GM12891 (cell line): ENCODE measurements around the gene HDAC2. TPM values are rescaled to one million over a fixed set of nuclear protein-coding genes. Genes with fewer than 3 reads are reported as not detected.
A peak's percentile ranks its signal among the peaks of the same experiment; 100 is the strongest.
"Not testable (repeated sequence)": the region's sequence is repeated elsewhere in the genome, so short reads cannot be mapped to it uniquely, and the experiment has no call there.

ENCODE experiments used
- DNase-seq: peaks from one replicate; pipeline ENCODE4 v3.0.0; 2011; ENCODE audit warnings: low spot score; ENCODE audit not compliant: insufficient read length
- FAIRE-seq: peaks from 2 replicates; lab custom pipeline; 2011; peaks lifted over from hg19 to GRCh38; lab: Jason Lieb, UNC
- PAX5 ChIP-seq: IDR thresholded peaks from 2 replicates; pipeline ENCODE4 v1.6.1; 2011; ENCODE audit warnings: low read length, moderate library complexity, mild to moderate bottlenecking; ENCODE audit not compliant: insufficient read depth, severe bottlenecking
- POLR2A ChIP-seq: IDR thresholded peaks from 2 replicates; pipeline ENCODE4 v1.6.1; 2011; ENCODE audit warnings: low read depth, low read length, control low read depth
- POLR2AphosphoS5 ChIP-seq: IDR thresholded peaks from 2 replicates; pipeline ENCODE4 v1.6.1; 2011; ENCODE audit warnings: low read depth, low read length, control low read depth
- POU2F2 ChIP-seq: IDR thresholded peaks from 2 replicates; pipeline ENCODE4 v1.6.1; 2011; ENCODE audit warnings: low read depth, mild to moderate bottlenecking, control low read depth, low read length, moderate library complexity
- SPI1 ChIP-seq: IDR thresholded peaks from 2 replicates; pipeline ENCODE4 v1.6.1; 2011; ENCODE audit warnings: low read depth, low read length, control low read depth
- TAF1 ChIP-seq: IDR thresholded peaks from 2 replicates; pipeline ENCODE4 v1.6.1; 2011; ENCODE audit warnings: low read depth, low read length, control low read depth
- polyA plus RNA-seq: library from polyadenylated mRNA; unstranded; fragments of >200 nt; gene quantifications from one replicate; pipeline ENCODE4 v1.2.1, GENCODE V29; 2012; ENCODE audit warnings: low read depth, missing spikeins, inconsistent platforms; ENCODE audit not compliant: missing spikeins

The HDAC2 gene
- 89.7 TPM for polyA plus RNA-seq

DNA sequence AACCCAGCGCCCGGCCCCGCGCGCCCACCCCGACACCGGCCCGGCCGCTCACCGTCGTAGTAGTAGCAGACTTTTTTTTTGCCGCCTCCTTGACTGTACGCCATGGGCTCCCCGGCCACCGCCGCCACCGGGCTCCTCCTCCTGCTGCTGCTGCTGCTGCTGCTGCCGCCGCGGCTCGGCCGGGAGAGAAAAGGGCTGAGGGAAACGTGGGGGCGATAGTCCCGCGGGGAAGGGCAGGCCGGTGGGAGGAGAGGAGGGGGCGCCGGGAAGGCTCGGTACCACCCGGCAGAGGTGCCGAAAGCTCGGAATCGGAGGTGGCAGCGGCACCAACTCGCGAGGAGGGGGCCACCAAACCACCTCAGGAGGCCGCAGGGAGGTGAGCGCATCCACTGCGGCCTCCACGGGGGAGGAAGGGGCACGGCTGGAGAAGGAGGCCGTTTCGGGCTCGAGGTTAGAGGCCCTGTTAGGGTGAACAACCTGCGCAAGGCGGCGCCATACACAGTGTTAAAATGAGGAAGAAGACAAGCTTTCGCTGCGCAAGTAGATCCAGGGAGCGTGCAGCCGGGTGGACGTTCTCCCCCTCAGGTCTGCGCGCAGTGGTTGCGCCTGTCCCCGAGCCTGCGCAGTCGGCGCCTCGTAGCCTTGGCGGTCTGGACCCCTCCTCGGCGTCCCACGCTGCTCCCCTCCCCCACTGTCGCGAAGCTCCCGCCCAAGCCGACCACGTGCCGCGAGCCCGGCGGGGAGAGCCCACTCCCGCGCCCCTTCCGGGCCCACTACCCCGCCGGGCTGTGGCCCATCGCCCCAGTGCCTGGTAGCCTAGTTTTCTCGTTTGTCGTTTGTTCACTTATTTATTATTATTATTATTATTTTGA lies at the start of gene HDAC2:
TSS of gene HDAC2 (minus strand) at position 344 of the 872 bp plus-strand sequence. CDS start at position 104, 240 bp downstream.
- peak; percentile 86 for DNase-seq
- peak; percentile 100 for FAIRE-seq
- TF ChIP-seq TAF1 (peak; percentile 51), PAX5 (no peak), POLR2A (peak; percentile 66), POLR2AphosphoS5 (peak; percentile 87), POU2F2 (no peak; the same call in 1 of the 2 replicates), SPI1 (no peak)

DNA sequence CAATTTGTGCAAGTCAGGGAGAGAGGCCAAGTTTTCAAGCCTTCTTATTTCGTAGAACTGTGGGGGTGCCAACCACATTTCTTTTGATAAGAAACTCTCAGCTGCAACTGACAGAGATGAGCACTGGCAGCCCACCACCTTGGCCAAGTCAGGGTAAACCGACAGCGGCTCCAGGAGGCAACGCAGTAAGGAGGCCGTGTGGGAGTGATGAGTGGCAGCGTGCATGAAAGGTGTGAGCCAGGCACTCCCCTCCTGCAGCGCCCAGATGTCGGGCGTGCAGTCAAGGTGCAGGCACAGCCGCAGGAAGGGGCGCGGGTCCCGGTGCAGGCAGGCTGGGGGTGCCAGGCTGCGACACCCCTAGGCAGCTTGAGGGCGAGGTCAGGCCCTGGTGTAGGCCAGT lies 49.2 kb upstream of the HDAC2 start:
- TF ChIP-seq TAF1 = no peak
- TF ChIP-seq POLR2A = no peak
- TF ChIP-seq POU2F2 = no peak
- TF ChIP-seq SPI1 = no peak
- no peak for TF ChIP-seq PAX5
- TF ChIP-seq POLR2AphosphoS5 = no peak
- no peak for FAIRE-seq
- DNase-seq = no peak

DNA sequence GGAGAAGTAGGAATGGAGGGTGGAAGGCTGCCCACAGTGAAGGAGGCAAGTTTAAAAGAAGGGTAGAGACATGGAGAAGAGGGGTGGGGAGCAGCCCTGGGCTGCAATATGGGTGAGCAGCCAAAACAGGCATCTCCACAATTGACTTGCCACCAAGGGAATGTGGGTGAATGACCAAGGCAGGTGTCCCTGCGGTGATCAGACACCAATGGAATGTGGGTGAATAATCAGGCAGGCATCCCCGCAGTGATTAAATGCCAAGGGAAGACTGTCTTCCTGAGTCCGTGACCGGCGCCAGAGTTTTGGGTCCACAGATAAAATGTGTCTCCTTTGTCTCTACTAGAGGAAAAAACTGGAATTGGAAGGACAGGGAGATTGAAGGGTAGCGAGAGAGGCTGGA lies 46.2 kb upstream of the HDAC2 start:
- not testable (repeated sequence) for FAIRE-seq

DNA sequence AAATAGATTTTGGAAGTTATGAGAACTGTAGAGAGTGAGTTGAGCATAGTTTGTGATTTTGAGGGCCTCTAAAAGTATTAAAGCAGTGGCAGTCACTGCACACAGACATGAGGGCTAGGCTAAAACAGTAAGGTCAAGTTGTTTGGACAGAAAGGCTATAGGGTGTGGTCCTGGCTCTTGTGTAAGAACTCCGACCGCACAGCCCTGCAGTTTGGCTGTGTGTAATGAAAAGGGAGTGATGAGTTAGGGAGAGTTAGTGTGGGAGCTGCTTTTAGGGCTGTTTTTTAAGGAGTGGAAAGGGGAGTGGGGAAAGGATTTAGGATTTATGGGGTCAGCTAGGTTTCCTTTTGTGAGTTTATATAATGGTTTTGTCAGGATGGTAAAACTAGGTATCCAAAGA lies 43.2 kb upstream of the HDAC2 start:
- not testable (repeated sequence) for FAIRE-seq, DNase-seq

More for the DNA sequence above, 46.2 kb upstream of the HDAC2 start:
- not testable (repeated sequence) for DNase-seq

- FAIRE-seq, DNase-seq: not testable (repeated sequence)
Measured at GRCh38 chr6:114011486-114011885, 40.5 kb upstream of the HDAC2 start.

DNA sequence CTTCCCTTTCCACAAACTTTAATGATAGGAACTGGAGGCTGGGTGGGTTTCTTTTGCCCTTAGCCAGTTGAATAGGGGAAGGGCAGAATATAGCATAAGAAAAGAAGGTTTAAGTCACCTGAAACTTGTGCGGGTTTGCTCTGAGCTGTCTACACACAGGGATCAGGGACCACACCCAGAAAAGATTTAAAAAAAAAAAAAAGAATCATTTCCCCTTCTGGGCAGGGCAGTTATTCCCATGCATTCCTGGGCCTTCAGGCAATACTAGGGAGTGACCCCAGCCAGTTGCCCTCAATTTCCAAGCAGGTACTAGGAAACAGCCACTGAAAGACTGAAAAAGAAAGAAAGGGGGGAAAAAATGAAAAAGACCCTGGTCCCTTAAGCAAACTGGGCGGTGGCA lies 39.6 kb upstream of the HDAC2 start:
- no peak for DNase-seq
- TF ChIP-seq POLR2A (no peak), PAX5 (no peak), POLR2AphosphoS5 (no peak), SPI1 (no peak), POU2F2 (no peak), TAF1 (no peak)
- no peak for FAIRE-seq

- no peak for DNase-seq
- FAIRE-seq = no peak
- no peak for TF ChIP-seq POU2F2
- no peak for TF ChIP-seq TAF1
- no peak for TF ChIP-seq PAX5
- no peak for TF ChIP-seq POLR2AphosphoS5
- no peak for TF ChIP-seq POLR2A
- no peak for TF ChIP-seq SPI1
Measured at GRCh38 chr6:114009192-114009591, 38.2 kb upstream of the HDAC2 start.

DNA sequence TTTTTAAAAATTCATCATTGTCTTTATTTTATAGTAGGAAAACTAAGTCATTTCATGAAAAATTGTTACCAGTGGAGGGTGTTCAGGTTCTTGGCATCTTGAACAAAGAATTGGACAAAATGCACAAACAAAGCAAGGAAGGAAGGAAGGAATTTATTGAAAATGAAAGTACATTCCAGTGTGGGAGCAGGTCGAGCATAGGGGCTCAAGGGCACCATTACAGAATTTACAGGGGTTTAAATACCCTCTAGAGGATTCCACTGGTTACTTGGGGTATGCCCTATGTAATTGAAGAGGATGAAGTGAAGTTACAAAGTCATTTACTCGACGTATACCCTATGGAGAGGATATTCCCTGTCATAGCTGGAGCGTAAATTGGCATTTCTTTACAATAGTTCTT lies 37.4 kb upstream of the HDAC2 start:
- FAIRE-seq = no peak
- DNase-seq = no peak
- no peak for TF ChIP-seq SPI1
- TF ChIP-seq PAX5 = no peak
- no peak for TF ChIP-seq POU2F2
- no peak for TF ChIP-seq POLR2A
- no peak for TF ChIP-seq TAF1
- TF ChIP-seq POLR2AphosphoS5 = no peak

GRCh38 chr6:114007516-114007915 lies 36.6 kb upstream of the HDAC2 start:
- FAIRE-seq = no peak

DNA sequence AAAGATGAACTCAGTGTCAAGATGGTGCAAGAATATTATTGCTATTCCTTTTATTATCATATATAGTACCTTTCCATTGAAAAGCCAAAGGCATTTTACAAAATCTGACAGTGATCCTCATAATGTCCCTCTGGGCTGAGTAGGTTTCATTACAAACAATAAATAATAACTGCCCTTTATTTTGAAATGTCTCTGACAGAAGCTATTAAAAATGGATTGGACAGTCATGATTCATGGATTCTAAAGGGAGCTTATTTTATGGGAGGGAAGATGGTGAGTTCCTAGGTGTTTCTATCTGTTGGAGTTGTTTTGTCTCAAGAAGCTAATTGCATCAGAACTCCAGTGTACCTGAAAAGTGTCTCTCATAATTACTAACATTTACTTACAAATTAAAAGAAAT lies 30.4 kb upstream of the HDAC2 start:
- no peak for FAIRE-seq
- no peak for TF ChIP-seq SPI1
- no peak for TF ChIP-seq POU2F2
- TF ChIP-seq POLR2AphosphoS5 = no peak
- no peak for TF ChIP-seq PAX5
- no peak for TF ChIP-seq POLR2A
- TF ChIP-seq TAF1 = no peak

More at GRCh38 chr6:114007516-114007915, 36.6 kb upstream of the HDAC2 start:
- TF ChIP-seq POLR2A (no peak), SPI1 (no peak), PAX5 (no peak), POU2F2 (no peak)
- no peak for DNase-seq

More for the DNA sequence above, 30.4 kb upstream of the HDAC2 start:
- no peak for DNase-seq
